ENCODE measurements around the gene ADAMTS5. TPM values are rescaled to one million over a fixed set of nuclear protein-coding genes. Genes with fewer than 3 reads are reported as not detected.

Gene ADAMTS5
- total and polyA plus RNA-seq, 12 donors, result 0.48 to 4.3 (median 1.3) TPM

DNA sequence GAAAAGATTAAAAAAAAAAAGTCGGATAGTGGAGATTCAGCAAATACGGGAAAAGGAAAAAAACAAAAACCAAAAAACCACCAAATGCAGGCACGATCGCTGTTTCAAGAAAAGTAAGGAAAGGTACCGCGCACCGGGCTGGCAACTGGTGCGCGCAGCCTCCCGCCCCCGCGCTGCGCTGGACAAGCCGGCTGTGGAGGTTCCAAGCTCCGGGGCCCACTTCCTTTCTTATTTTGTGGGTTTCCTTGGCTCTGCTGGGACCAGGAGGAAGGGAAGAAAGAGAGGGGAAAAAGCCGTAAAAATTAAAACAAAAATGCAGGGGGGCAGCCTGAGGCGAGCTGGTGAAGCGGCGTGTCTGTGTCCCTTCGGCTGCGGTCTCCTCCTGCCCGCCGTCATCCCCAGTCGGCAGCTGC, 233 bp downstream of the ADAMTS5 start:
- H3K27ac ChIP-seq, result peak overlapping the region in 2 of 5 donors; percentile 13 to 17
- no peaks in the 10 kb centered on the region for H3K36me3 ChIP-seq (replicated peaks in 1 of 2)
- no peaks in the 10 kb centered on the region for H3K4me1 ChIP-seq (replicated peaks in 1 of 2)
- peaks cover 14% of the 10 kb centered on the region for H3K27me3 ChIP-seq
- WGBS, 4 donors, result 0 to 1% (median 1%) methylated on average over 19 to 24 of the region's 24 CpGs
- peak overlapping the region in 2 of 4 donors; percentile 16 to 53 for H3K4me3 ChIP-seq
- H3K9me3 ChIP-seq (replicated peaks in 1 of 3), result no peaks in the 10 kb centered on the region
- intact Hi-C loops (cut with DNase I), result no loop called here
- TF ChIP-seq, protein P1, sequence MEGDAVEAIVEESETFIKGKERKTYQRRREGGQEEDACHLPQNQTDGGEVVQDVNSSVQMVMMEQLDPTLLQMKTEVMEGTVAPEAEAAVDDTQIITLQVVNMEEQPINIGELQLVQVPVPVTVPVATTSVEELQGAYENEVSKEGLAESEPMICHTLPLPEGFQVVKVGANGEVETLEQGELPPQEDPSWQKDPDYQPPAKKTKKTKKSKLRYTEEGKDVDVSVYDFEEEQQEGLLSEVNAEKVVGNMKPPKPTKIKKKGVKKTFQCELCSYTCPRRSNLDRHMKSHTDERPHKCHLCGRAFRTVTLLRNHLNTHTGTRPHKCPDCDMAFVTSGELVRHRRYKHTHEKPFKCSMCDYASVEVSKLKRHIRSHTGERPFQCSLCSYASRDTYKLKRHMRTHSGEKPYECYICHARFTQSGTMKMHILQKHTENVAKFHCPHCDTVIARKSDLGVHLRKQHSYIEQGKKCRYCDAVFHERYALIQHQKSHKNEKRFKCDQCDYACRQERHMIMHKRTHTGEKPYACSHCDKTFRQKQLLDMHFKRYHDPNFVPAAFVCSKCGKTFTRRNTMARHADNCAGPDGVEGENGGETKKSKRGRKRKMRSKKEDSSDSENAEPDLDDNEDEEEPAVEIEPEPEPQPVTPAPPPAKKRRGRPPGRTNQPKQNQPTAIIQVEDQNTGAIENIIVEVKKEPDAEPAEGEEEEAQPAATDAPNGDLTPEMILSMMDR (IDR thresholded peaks at IDR 0.05), result no peak
- no peak for TF ChIP-seq POLR2A (IDR thresholded peaks at IDR 0.05)
- no peak for DNase-seq

DNA sequence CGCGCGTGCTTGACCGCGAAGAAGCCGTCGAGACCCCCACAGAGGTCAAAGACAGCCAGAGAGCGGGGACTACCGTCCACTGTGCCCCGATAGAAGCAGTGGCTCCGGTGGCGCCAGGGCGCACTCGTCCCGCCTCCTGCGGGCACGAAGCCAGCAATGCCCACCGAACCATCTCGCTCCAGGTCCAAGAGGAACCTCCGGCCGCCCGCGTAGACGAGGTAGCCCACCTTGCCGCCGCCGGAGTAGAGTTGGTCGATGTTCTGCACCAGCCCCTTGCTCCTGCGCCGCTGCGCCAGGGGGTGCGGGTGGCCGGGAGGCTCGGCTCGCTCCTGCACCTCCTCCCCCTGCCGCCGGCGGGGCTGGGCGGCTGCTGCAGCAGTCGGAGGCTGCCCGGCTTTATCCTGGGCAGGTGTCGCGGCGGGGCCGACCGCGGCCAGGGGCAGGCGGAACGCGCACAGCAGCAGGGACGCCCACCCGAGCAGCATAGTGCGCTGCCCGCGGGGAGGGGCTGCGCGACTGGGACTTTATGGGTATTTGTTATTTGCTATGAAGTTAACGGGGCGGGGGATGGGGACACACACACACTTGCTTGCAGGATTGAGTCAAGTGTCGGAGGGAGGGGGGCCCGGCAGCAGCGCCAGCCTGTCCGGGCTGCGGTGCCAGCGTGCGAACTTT, 844 bp downstream of the ADAMTS5 start:
- Histone ChIP-seq H3K4me1 (replicated peaks in 1 of 2) (no peaks in the 10 kb centered on the region), H3K27me3 (peaks cover 14% of the 10 kb centered on the region), H3K4me3 (peak overlapping the region in 2 of 4 donors; percentile 16 to 53), H3K36me3 (replicated peaks in 1 of 2) (no peaks in the 10 kb centered on the region), H3K27ac (peak overlapping the region in 2 of 5 donors; percentile 34 to 40), H3K9me3 (replicated peaks in 1 of 3) (no peaks in the 10 kb centered on the region)
- intact Hi-C loops (cut with DNase I), result no loop called here
- 0 to 3% (median 1%) methylated on average over 4 to 66 of the region's 66 CpGs for WGBS, 4 donors
- TF ChIP-seq POLR2A (IDR thresholded peaks at IDR 0.05), result no peak
- TF ChIP-seq, protein P1 (IDR thresholded peaks at IDR 0.05), result no peak
- peak in 1 of 7 donors; percentile 18 for DNase-seq

DNA sequence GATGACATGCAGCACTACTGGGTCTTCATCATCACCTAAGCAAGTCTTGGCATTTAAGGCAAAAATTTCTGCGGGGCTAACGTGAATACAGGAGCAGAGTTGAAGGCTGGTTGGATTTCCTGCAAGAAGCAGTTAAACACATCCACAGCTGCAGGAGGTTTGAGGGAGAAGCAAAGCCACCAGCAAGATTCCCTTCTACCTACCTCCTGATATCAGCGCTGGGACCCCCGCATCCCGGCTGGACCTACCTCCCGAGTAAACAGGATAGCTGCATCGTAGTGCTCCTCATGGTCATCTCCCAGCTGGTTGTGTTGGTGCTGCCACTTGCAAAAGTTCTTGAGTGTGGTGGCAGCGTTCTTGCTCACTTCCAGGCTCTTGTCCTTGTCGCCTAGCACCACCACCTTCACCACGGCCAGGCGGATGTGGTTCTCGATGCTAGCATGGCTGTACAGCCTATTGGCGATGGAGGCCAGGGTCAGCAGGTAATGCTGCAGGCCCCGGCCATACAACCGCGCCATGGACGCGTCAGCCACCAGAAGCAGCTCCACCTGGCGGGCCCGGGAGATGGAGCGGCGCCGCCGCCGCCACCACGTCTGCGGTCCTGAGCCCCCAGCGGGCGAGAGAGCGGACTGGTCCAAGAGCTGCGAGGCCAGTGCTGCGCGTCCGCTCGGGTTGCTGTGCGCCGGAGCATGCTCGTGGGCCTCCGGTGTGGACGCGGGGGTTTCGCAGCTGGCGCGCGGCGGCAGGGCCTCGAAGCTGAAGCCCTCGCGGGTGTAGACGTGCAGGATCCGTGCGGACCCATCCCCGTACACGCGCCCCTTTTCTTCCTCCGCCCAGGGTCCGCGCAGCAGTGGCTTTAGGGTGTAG, 1.6 kb downstream of the ADAMTS5 start:
- WGBS, 4 donors, result 16 to 61% (median 27%) methylated on average over 7 to 58 of the region's 58 CpGs
- Histone ChIP-seq H3K9me3 (replicated peaks in 1 of 3) (no peaks in the 10 kb centered on the region), H3K27ac (peak overlapping the region in 2 of 5 donors; percentile 34 to 58), H3K36me3 (replicated peaks in 1 of 2) (no peaks in the 10 kb centered on the region), H3K4me3 (peak overlapping the region in 1 of 4 donors; percentile 53), H3K27me3 (peaks cover 14% of the 10 kb centered on the region), H3K4me1 (replicated peaks in 1 of 2) (no peaks in the 10 kb centered on the region)
- intact Hi-C loops (cut with DNase I), result no loop called here
- DNase-seq, result no peak
- no peak for TF ChIP-seq POLR2A (IDR thresholded peaks at IDR 0.05)
- TF ChIP-seq, protein P1 (IDR thresholded peaks at IDR 0.05), result peak in 2 of 6 experiments; percentile 10 to 24

DNA sequence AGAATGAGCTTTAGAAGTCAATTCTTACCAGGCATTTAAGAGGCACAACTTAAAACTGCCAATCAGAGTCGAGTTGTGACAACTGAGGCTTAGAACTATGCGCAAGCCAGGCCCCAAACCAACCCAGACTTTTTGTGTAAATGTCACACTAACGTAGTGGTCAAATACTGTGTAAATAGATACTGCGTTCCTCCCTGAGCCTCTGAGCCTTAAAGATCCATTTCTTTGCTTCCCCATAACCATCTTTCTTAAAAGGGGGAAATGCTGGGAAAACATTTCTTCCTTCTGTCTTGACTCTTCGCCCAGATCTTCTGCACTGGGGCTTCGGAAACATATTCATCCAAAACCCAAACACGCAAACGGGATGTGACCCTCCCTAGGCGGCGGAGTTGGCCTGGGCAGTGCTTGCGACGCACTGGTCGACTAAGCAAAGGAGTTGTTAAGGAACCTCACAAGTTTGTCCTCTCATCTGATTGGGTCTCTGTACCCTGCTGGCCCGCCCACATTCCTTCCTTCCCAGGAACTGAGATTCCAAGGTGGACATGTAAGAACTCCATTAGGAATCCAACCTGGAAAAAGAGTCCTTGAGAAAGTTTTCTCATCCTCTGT, 2.6 kb downstream of the ADAMTS5 start:
- 70 to 85% (median 76%) methylated on average over 14 of the region's 14 CpGs for WGBS, 4 donors
- intact Hi-C loops (cut with DNase I), result no loop called here
- Histone ChIP-seq H3K36me3 (replicated peaks in 1 of 2) (no peaks in the 10 kb centered on the region), H3K4me3 (peak overlapping the region in 1 of 4 donors; percentile 53), H3K4me1 (replicated peaks in 1 of 2) (no peaks in the 10 kb centered on the region), H3K27ac (peak overlapping the region in 2 of 5 donors; percentile 12 to 58), H3K9me3 (replicated peaks in 1 of 3) (no peaks in the 10 kb centered on the region), H3K27me3 (peaks cover 14% of the 10 kb centered on the region)
- no peak for TF ChIP-seq POLR2A (IDR thresholded peaks at IDR 0.05)
- TF ChIP-seq, protein P1 (IDR thresholded peaks at IDR 0.05), result no peak
- DNase-seq, result peak in 1 of 7 donors; percentile 6
